A549 (cell line): ENCODE data around the gene SH3PXD2A. TPM values are rescaled to one million over a fixed set of nuclear protein-coding genes. Genes with fewer than 3 reads are reported as not detected.

ENCODE experiments used
- ATAC-seq, 2 experiments: fragments of 200-7000 bp in 1 of 2; fragments of >200 bp in 1 of 2; cut with Nextera tagmentation in 1 of 2; cut with Tn5 transposase in 1 of 2; 3 replicates each; pipeline versions ENCODE4 v1.8.0 to v1.9.1; 2018 to 2020; ENCODE audit warnings: mild to moderate bottlenecking in 1 of 2, moderate library complexity in 1 of 2
- CTCF ChIA-PET: fragments of 300-600 bp; sonication (Branson Sonifier 250); formaldehyde crosslinking; extraction: SDS; loops from one replicate; lab custom pipeline; 2021; ENCODE audit warnings: antibody characterized with exemption, inconsistent platforms; lab: Yijun Ruan, JAX
- POLR2A ChIA-PET: fragments of 350-600 bp; formaldehyde crosslinking; extraction: SDS; loops from one replicate; lab custom pipeline; 2021; ENCODE audit warnings: antibody characterized with exemption, inconsistent platforms; lab: Yijun Ruan, JAX
- DNase-seq, 2 experiments: peaks; one replicate each; pipeline versions ENCODE4 v3.0.0 to v3.0.0-alpha.2; 2011 to 2016; ENCODE audit warnings: low read depth in 1 of 2, low spot score in 1 of 2
- FAIRE-seq: peaks from 2 replicates; lab custom pipeline; 2011; peaks lifted over from hg19 to GRCh38; lab: Jason Lieb, UNC
- H3K27ac ChIP-seq, 2 experiments: fragments of >200 bp; sonication (Bioruptor Twin); formaldehyde crosslinking; 3 replicates each; pipeline ENCODE4 v1.5.1; 2016 to 2017
- H3K4me1 ChIP-seq: fragments of >200 bp; sonication (Bioruptor Twin); formaldehyde crosslinking; 3 replicates; pipeline ENCODE4 v1.6.1; 2016
- H3K4me2 ChIP-seq: fragments of >200 bp; sonication (Bioruptor Twin); formaldehyde crosslinking; 3 replicates; pipeline ENCODE4 v1.6.1; 2016
- H3K4me3 ChIP-seq: fragments of >200 bp; sonication (Bioruptor Twin); formaldehyde crosslinking; 3 replicates; pipeline ENCODE4 v1.5.1; 2016
- H3K9me3 ChIP-seq: fragments of >200 bp; sonication (Bioruptor Twin); formaldehyde crosslinking; 3 replicates; pipeline ENCODE4 v1.6.1; 2016
- CBX2 ChIP-seq: fragments of 200-600 bp; sonication (generic); IDR thresholded peaks from 2 replicates; pipeline ENCODE4 v1.6.1; 2016; ENCODE audit warnings: low read depth, mild to moderate bottlenecking, borderline replicate concordance
- CEBPB ChIP-seq, 2 experiments: fragments of >200 bp in 1 of 2; sonication (Bioruptor Twin) in 1 of 2; formaldehyde crosslinking in 1 of 2; IDR thresholded peaks; 2 replicates each; pipeline ENCODE4 v1.6.1; 2012 to 2016
- EHF ChIP-seq: fragments of 250-450 bp; sonication (Bioruptor Pico); IDR thresholded peaks from 2 replicates; pipeline ENCODE4 v1.5.0; 2020; ENCODE audit warnings: mild to moderate bottlenecking
- FOXS1 ChIP-seq: fragments of 250-450 bp; sonication (Bioruptor Pico); IDR thresholded peaks from 2 replicates; pipeline ENCODE4 v1.5.0; 2020; ENCODE audit warnings: mild to moderate bottlenecking, moderate library complexity
- HMGXB4 ChIP-seq: fragments of 250-450 bp; sonication (Bioruptor Pico); IDR thresholded peaks from 2 replicates; pipeline ENCODE4 v1.5.0; 2021; ENCODE audit warnings: mild to moderate bottlenecking, moderate library complexity, borderline replicate concordance
- HOXA7 ChIP-seq: fragments of 250-450 bp; sonication (Bioruptor Pico); IDR thresholded peaks from 2 replicates; pipeline ENCODE4 v1.5.0; 2020; ENCODE audit warnings: mild to moderate bottlenecking, moderate library complexity
- HOXB13 ChIP-seq: fragments of 250-450 bp; sonication (Bioruptor Pico); IDR thresholded peaks from 2 replicates; pipeline ENCODE4 v1.5.0; 2020; ENCODE audit warnings: low read depth, mild to moderate bottlenecking, moderate library complexity
- MAX ChIP-seq: IDR thresholded peaks from 2 replicates; pipeline ENCODE4 v1.6.1; 2012
- NR3C1 ChIP-seq: fragments of >200 bp; sonication (Bioruptor Twin); formaldehyde crosslinking; IDR thresholded peaks from 3 replicates; pipeline ENCODE4 v1.6.1; 2017
- RARB ChIP-seq: fragments of 250-450 bp; sonication (Bioruptor Pico); IDR thresholded peaks from 2 replicates; pipeline ENCODE4 v1.8.0; 2021; ENCODE audit warnings: mild to moderate bottlenecking, moderate library complexity
- RNF2 ChIP-seq: fragments of 200-600 bp; sonication (generic); IDR thresholded peaks from 2 replicates; pipeline ENCODE4 v1.6.1; 2016; ENCODE audit warnings: low read depth, mild to moderate bottlenecking, antibody characterized with exemption, moderate library complexity, borderline replicate concordance
- SMC3 ChIP-seq: fragments of >200 bp; sonication (Bioruptor Twin); formaldehyde crosslinking; IDR thresholded peaks from 3 replicates; pipeline ENCODE4 v1.6.1; 2018; ENCODE audit warnings: inconsistent platforms
- TP53 ChIP-seq: fragments of 250-450 bp; sonication (Bioruptor Pico); IDR thresholded peaks from 2 replicates; pipeline ENCODE4 v1.5.0; 2021; ENCODE audit warnings: mild to moderate bottlenecking, moderate library complexity
- ZNF302 ChIP-seq: fragments of 250-450 bp; sonication (Bioruptor Pico); IDR thresholded peaks from 2 replicates; pipeline ENCODE4 v1.9.0; 2021; ENCODE audit warnings: inconsistent platforms, mild to moderate bottlenecking, moderate library complexity
- WGBS: methylation state at CpG from one replicate; pipeline ENCODE4 v1.1.6; 2017; ENCODE audit errors: missing lambda C conversion rate; 5-methylcytosine and 5-hydroxymethylcytosine counted together
- polyA plus RNA-seq, 4 experiments: library from polyadenylated mRNA; depleted of rRNA in 3 of 4; stranded (reverse); fragments of >200 nt; fragmentation: RNase III in 1 of 4; extraction: RNeasy Plus Mini Kit Qiagen cat#74134 plus additional on column Dnase treatment in 1 of 4; gene quantifications; 2 replicates in 3 of 4; 3 replicates in 1 of 4; pipeline ENCODE4 v1.2.3, GENCODE V29; 2011 to 2017

The SH3PXD2A gene
- polyA plus RNA-seq, 2 of the 4 experiments (the other 2 are of a cell fraction), result 2.4 to 3.9 TPM

GRCh38 chr10:103555712-103556111 is 299.7 kb downstream of the SH3PXD2A start:
- 83% methylated on average over 11 of the region's 11 CpGs for WGBS
- ChIA-PET CTCF (interaction anchor here (1.2 to 2.2 kb wide), 4 partner anchors 9 to 139 kb away, joined by 3 to 13 read pairs (median 6); no protein-coding TSS in a partner anchor), POLR2A (no interaction called here)
- H3K4me2 ChIP-seq, result peak overlapping the region; percentile 99
- peak overlapping the region; percentile 55; the same call in 2 of the 3 replicates for H3K4me3 ChIP-seq
- no peaks in the 10 kb centered on the region for H3K9me3 ChIP-seq
- no peak for DNase-seq
- peaks cover 9% of the 10 kb centered on the region; the same call in 2 of the 3 replicates for H3K4me1 ChIP-seq
- TF ChIP-seq HOXB13 (CRISPR knock-in tag) (no peak), EHF (CRISPR knock-in tag) (no peak), NR3C1 (no peak), ZNF302 (no peak), CEBPB (IDR thresholded peaks at IDR 0.05) (no peak), FOXS1 (CRISPR knock-in tag) (no peak), CBX2 (no peak)
- peak overlapping the region in 1 of 2 experiments; percentile 77; a peak in 3 of 6 replicates for H3K27ac ChIP-seq
- FAIRE-seq, result no peak
- no peak; a peak in 1 of 6 replicates for ATAC-seq

- Histone ChIP-seq H3K4me3 (peak overlapping the region; percentile 55), H3K4me2 (peak overlapping the region; percentile 99), H3K9me3 (no peaks in the 10 kb centered on the region), H3K27ac (peak overlapping the region; percentile 49 to 77; a peak in 5 of 6 replicates), H3K4me1 (peaks cover 9% of the 10 kb centered on the region; the same call in 2 of the 3 replicates)
- DNase-seq (no peak), ATAC-seq (peak; percentile 14 to 16; a peak in 4 of 6 replicates), FAIRE-seq (no peak)
- 0 out of 3 replicates have a peak, but pooled peaks have one; percentile 8 for TF ChIP-seq SMC3
- TF ChIP-seq HMGXB4 (CRISPR knock-in tag), result no peak
- TF ChIP-seq TP53 (CRISPR knock-in tag), result no peak
- TF ChIP-seq RARB, result no peak
- ChIA-PET POLR2A (no interaction called here), CTCF (interaction anchor here (1.2 to 2.2 kb wide), 3 partner anchors 10 to 139 kb away, joined by 3 to 13 read pairs (median 4); no protein-coding TSS in a partner anchor)
- 0% methylated on average over 3 of the region's 18 CpGs for WGBS
Measured at GRCh38 chr10:103555325-103555649, 300.1 kb downstream of the SH3PXD2A start.

GRCh38 chr10:103554488-103555324 is 300.7 kb downstream of the SH3PXD2A start:
- WGBS, result 17% methylated on average over 10 of the region's 44 CpGs
- CTCF ChIA-PET, result interaction anchor here (0.8 to 1.3 kb wide), 3 partner anchors 10 to 138 kb away, joined by 3 to 4 read pairs (median 4); no protein-coding TSS in a partner anchor
- no peaks in the 10 kb centered on the region for H3K9me3 ChIP-seq
- no peak for TF ChIP-seq FOXS1 (CRISPR knock-in tag)
- no peak for TF ChIP-seq HOXA7
- TF ChIP-seq MAX, result 0 out of 2 replicates have a peak, but pooled peaks have one; percentile 22
- TF ChIP-seq RNF2, result no peak
- TF ChIP-seq, all 56 proteins: peak for 1
- POLR2A ChIA-PET, result no interaction called here
- peak; percentile 37 to 71 for DNase-seq
- peaks cover 9% of the 10 kb centered on the region; the same call in 2 of the 3 replicates for H3K4me1 ChIP-seq
- ATAC-seq, result peak; percentile 65 to 73
- peak overlapping the region; percentile 49 to 77; a peak in 5 of 6 replicates for H3K27ac ChIP-seq
- peak overlapping the region; percentile 55 for H3K4me3 ChIP-seq
- FAIRE-seq, result no peak
- H3K4me2 ChIP-seq, result peak overlapping the region; percentile 99
